ENCODE measurements around the gene HPSE2.
"Not testable (repeated sequence)": the region's sequence is repeated elsewhere in the genome, so short reads cannot be mapped to it uniquely, and the experiment has no call there.

Gene HPSE2

DNA sequence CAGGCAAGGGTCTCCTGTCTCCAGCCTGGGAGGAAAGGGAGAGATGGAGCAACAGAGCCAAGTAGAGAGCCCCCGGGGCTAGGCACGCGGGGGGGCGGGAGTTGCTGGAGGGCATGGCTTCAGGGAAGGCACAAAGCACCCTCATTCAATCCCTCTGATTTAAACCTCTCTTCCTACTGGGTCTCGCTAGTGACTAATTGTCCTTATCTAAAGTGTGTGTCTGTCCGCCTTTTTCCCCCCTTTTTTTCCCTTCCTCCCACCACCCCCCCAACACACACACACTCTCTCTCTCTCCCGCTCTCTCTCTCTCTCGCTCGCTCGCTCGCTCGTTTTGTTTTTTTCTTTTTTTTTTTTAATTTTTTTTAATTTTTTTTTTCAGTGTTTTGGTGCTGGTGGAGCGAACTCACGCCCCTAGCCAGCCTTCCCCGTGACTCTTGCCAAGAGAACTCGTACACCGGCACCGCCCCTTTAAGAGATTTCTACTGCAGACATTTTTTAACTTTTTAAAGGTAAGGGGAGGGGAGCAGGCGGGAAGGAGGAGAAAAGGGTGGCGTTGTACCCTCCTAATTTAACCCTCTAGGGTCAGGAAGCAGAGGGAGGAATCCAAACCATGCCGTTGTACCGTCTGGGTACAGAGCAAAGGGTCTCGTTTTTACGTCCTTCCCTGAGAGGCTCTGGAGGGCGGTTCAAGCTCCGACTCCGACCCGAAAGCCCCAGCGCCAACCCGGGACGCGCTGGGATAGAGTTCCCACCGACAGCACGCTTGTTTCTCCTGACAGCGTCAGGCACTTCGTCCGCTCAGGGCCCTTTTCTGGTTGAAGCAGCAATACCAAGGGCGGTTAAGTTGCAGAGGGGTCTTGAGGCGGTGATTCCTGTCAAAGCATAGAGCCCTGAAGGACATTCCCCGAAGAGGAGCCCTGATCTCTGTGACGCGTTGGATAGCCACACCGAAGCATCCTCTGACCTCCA, at the start of gene HPSE2:
Gene HPSE2, minus strand, starts transcription at position 195 of the 969 bp plus-strand sequence.
- no peak for DNase-seq (ENCODE audit: low read depth)

DNA sequence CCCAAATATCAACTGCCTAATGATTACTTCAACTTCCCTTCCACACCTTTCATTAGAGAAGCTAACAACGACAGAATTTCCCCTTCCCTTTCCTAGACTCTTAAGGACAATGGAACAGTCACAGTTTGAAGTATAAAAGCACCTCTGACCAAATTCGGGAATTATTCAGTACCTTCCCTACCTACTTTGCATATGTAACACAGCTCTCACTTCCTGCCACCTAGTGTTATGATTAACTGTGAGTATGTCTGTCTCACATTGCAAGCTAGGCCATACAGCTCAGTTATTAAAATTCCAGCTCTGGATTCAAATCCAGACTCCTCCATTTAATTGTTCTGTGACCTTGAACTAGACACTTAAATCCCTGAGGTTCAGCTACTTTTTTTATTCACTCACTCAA, 44.8 kb upstream of the HPSE2 start:
- DNase-seq (ENCODE audit: low read depth) = no peak

DNA sequence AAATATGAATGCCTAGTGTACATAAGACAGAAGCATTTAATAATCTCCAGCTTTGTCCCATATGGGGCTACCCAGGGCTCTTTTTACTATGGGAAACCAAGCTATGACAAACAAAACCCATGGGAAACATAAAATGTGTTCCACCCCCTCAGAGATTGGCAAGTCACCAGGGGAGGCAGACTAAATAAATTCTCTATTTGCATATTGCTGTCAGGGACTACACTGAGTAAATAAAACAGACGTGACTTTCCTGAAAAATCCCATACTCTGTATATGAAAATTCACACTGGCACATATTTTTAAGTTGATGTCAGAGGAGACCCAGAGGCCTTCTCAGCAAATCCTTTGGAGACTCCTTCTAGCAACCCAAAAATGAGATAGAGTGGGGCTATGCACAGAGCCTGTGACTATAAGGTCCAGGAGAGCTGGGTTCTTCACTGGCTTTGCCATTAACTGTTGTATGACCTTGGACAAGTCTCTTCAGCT, 44.0 kb upstream of the HPSE2 start:
- peak; percentile 1 for DNase-seq (ENCODE audit: low read depth)

DNA sequence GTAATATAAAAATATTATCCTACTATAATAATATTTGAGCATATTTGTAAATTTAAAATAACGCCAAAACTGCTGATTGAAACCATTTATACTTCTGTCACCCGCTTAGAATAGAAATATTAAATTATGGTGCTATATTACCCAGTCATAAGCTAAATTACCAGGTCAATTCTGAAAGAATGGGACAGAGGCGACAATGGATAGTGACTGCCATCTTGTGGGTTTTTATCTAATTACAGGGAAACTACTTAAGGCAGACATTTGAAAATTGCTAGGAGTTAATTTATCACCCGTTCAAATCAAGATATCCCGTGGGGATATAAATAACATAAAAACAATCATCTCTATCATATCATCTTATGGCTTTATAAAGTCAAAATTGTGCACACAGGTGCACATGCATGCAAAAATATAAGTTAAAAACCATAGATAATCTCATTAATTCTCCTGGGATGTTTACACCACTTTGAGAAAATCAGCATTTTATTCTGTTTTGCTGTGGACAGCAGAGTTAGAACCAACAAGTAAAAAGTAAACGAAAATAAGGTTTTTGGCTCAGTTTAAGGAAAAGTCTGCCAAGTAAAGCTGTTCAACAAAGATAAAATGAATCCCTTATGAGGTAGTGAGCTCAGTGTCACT, 41.3 kb upstream of the HPSE2 start:
- DNase-seq (ENCODE audit: low read depth) = no peak

- DNase-seq (ENCODE audit: low read depth) = no peak
Measured at GRCh38 chr10:99266383-99266782, 30.7 kb upstream of the HPSE2 start.

- no peak for DNase-seq (ENCODE audit: low read depth)
Measured at GRCh38 chr10:99248824-99249223, 13.2 kb upstream of the HPSE2 start.

- DNase-seq (ENCODE audit: low read depth) = not testable (repeated sequence)
Measured at GRCh38 chr10:99247893-99248292, 12.2 kb upstream of the HPSE2 start.

DNA sequence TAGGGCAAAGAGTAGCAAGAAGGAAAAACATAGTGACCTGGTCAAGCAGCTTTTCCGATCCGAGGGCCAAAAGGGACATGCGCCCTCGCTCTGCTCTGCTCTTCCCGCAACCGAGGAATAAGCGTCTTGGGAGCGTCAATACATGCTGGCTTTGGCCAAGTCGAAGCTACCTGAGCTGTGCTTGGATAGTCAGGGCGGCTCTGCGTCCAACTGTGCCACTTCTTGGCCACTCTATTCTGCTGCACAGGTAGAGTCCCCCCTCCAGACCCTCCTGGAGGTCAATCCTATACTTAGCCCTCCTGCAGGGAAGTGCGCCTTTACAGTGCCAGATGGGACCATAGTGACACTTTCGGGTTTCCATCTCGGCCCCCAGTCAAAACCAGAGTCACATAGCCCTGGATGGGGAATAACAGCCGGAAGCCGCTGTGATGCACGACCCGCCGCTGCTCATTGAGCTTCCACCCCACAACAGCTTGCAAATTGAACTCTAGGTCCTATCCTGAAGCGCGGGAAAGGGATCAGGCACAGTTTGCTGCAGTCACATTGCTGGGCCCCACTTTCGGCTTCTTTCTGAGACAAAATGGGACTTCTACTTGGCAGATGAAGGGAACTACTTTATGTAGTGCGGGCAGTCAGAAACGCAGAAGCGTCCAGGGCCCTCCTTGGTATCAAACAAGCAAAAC, 1.1 kb upstream of the HPSE2 start:
- DNase-seq (ENCODE audit: low read depth) = no peak

GRCh38 chr10:99234791-99235657, 628 bp downstream of the HPSE2 start:
- DNase-seq (ENCODE audit: low read depth) = no peak

- DNase-seq (ENCODE audit: low read depth) = peak; percentile 6
Measured at GRCh38 chr10:99234041-99234790, 1.4 kb downstream of the HPSE2 start.

DNA sequence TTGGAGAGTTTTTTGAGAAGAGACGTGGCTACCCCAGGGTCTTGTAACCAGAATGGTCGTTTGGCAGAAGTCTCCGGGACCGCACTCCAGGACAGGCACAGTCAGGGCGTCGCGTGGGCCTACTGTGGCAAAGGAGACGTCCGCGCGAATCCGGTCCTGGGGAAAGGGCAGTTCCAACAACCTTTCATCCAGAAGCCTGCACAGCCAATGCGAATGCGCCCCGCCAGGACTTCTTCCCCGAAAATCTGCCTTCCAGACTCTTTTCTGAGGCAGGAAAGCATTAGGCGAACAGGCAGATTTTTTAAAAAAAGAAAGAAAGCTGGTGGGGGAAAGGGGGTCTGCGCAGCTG, 2.0 kb downstream of the HPSE2 start:
- DNase-seq (ENCODE audit: low read depth) = no peak

GRCh38 chr10:99233000-99233688, 2.5 kb downstream of the HPSE2 start:
- no peak for DNase-seq (ENCODE audit: low read depth)

GRCh38 chr10:99232360-99232999, 3.2 kb downstream of the HPSE2 start:
- no peak for DNase-seq (ENCODE audit: low read depth)

GRCh38 chr10:99224766-99225165, 10.9 kb downstream of the HPSE2 start:
- no peak for DNase-seq (ENCODE audit: low read depth)

GRCh38 chr10:99207340-99207739, 28.3 kb downstream of the HPSE2 start:
- no peak for DNase-seq (ENCODE audit: low read depth)

GRCh38 chr10:99203310-99203709, 32.3 kb downstream of the HPSE2 start:
- no peak for DNase-seq (ENCODE audit: low read depth)

DNA sequence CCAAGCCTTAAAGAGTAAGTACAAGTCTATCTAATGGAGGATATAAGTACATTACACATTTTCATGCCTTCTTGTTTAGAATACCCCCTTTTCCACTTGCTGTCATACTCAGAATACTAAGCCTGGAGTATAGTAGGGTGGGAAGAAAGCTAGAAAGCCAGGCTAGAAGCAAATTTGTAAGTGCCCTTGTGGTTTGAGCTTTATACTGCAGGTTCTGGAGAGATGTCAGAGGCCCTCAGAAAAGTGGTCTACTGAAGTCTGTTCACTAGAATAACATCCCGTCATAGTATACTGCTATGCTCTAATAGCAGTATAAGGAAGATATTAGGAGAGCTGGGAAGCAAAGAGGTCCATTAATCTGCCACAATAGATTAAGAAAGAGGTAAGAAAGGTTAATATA, 62.7 kb downstream of the HPSE2 start:
- no peak for DNase-seq (ENCODE audit: low read depth)

DNA sequence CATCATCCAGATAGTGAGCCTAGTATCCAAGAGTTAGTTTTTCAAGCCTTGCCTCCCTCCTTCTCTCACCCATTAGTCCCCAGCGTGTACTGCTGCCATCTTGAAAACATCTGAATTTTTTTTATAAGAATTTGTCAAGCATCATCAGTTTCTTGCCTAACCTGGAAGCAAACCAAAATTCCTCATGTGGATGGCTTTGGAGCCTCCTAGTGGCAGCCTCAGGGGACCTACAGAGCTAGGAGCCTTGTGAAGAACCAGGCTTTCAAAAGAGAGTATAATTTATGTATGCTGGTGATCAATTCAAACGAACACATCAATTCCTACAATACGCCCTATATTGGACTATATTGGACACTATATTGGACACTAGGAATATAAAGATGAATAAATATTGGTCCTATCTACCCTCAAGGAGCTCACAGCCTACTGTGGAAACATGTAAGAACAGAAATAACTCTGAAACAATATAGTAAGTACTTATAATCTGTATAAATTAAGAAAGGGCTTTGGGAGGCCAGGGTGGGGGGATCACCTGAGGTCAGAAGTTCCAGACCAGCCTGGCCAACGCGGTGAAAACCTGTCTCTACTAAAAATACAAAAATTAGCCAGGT, 63.4 kb downstream of the HPSE2 start:
- DNase-seq (ENCODE audit: low read depth) = no peak

DNA sequence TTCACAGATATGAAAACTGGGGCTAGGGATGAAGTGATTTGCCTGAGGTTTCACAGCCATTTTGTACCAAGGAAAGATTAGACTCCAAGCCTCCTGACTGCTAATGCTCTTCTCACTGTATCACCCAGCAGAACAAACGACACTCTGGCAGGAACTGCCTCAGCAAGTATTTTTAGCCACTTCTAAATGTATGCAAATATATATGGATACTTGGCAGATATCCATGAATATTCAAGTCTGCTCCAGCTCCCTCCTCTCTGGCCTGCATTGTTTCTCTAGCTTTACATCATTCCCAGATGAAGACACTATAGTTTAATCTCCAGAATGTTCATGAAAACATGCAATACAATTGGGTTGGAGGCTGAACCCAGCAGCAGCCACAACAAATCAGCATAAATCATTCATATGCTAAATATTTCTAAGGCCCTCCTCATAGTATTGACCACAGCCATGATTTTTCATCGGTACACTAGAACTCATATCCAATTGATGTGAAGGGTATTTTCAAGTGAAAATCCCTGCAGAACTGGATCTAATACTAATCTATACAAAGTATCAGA, 65.5 kb downstream of the HPSE2 start:
- DNase-seq (ENCODE audit: low read depth) = no peak

All from stromal cell of bone marrow (primary cell).